RPMI7951 (cell line): ENCODE measurements around the gene MARCHF9. TPM values are rescaled to one million over a fixed set of nuclear protein-coding genes. Genes with fewer than 3 reads are reported as not detected.
A peak's percentile ranks its signal among the peaks of the same experiment; 100 is the strongest.

Experiments used
- DNase-seq: peaks from one replicate; pipeline ENCODE4 v3.0.0-alpha.2; 2012; ENCODE audit warnings: low read depth
- total RNA-seq: library from RNA; depleted of rRNA; stranded (reverse); fragments of >200 nt; shearing (Covaris generic); gene quantifications from 2 replicates; pipeline ENCODE4 v1.2.3, GENCODE V29; 2014; rRNA removed

MARCHF9 gene
- total RNA-seq, 1 experiment from 2014 or later: 4.2 TPM

- no peak for DNase-seq
Measured at GRCh38 chr12:57796996-57797395, 42.1 kb downstream of the MARCHF9 start.

GRCh38 chr12:57797933-57798332 is 43.0 kb downstream of the MARCHF9 start:
- no peak for DNase-seq

GRCh38 chr12:57800965-57801364 is 46.1 kb downstream of the MARCHF9 start:
- no peak for DNase-seq

GRCh38 chr12:57802607-57803006 is 47.7 kb downstream of the MARCHF9 start:
- DNase-seq: no peak

- peak; percentile 41 for DNase-seq
Measured at GRCh38 chr12:57803319-57803893, 48.5 kb downstream of the MARCHF9 start.

- no peak for DNase-seq
Measured at GRCh38 chr12:57806677-57807076, 51.8 kb downstream of the MARCHF9 start.

- DNase-seq: no peak
Measured at GRCh38 chr12:57807285-57807684, 52.4 kb downstream of the MARCHF9 start.

- DNase-seq: no peak
Measured at GRCh38 chr12:57808351-57808750, 53.4 kb downstream of the MARCHF9 start.

GRCh38 chr12:57809425-57809824 is 54.5 kb downstream of the MARCHF9 start:
- no peak for DNase-seq

Other genes starting within 250 kb of the MARCHF9 start
- gene DDIT3, start 234.6 kb upstream of the MARCHF9 start, total RNA-seq: 19.1 and 24.8 TPM in 2 replicates
- 1.7 and 2.1 TPM in 2 replicates for gene MBD6, start 232.3 kb upstream of the MARCHF9 start, total RNA-seq
- 123 and 155 TPM in 2 replicates for gene DCTN2, start 207.9 kb upstream of the MARCHF9 start, total RNA-seq
- gene KIF5A, start 205.1 kb upstream of the MARCHF9 start, total RNA-seq: 0.60 and 1.9 TPM in 2 replicates
- 15.9 and 19.3 TPM in 2 replicates for gene PIP4K2C, start 163.9 kb upstream of the MARCHF9 start, total RNA-seq
- 9.9 and 10.7 TPM in 2 replicates for gene DTX3, start 150.3 kb upstream of the MARCHF9 start, total RNA-seq
- gene ARHGEF25, start 143.7 kb upstream of the MARCHF9 start, total RNA-seq: 9.4 and 11.5 TPM in 2 replicates
- gene B4GALNT1, start 121.9 kb upstream of the MARCHF9 start, total RNA-seq: 11.9 and 14.4 TPM in 2 replicates
- 152 and 183 TPM in 2 replicates for gene OS9, start 61.0 kb upstream of the MARCHF9 start, total RNA-seq
- gene AGAP2, start 16.4 kb upstream of the MARCHF9 start, total RNA-seq: 0.20 and 0.72 TPM in 2 replicates
- gene TSPAN31, start 10.1 kb upstream of the MARCHF9 start, total RNA-seq: 39.2 and 42.1 TPM in 2 replicates
- 232 and 269 TPM in 2 replicates for gene CDK4, start 2.8 kb upstream of the MARCHF9 start, total RNA-seq
- gene CYP27B1, start 12.0 kb downstream of the MARCHF9 start, total RNA-seq: 1.1 and 1.2 TPM in 2 replicates
- gene METTL1, start 17.0 kb downstream of the MARCHF9 start, total RNA-seq: 8.8 and 11.2 TPM in 2 replicates
- gene EEF1AKMT3, start 17.5 kb downstream of the MARCHF9 start, total RNA-seq: 5.3 and 6.6 TPM in 2 replicates
- gene TSFM, start 27.7 kb downstream of the MARCHF9 start, total RNA-seq: 43.1 and 48.8 TPM in 2 replicates
- 1.3 and 1.8 TPM in 2 replicates for gene AVIL, start 63.6 kb downstream of the MARCHF9 start, total RNA-seq
- 27.8 and 44.0 TPM in 2 replicates for gene CTDSP2, start 91.6 kb downstream of the MARCHF9 start, total RNA-seq
- gene ATP23, start 186.5 kb downstream of the MARCHF9 start, total RNA-seq: 24.0 and 33.1 TPM in 2 replicates